Liver (tissue), 3 donors: ENCODE results near the gene BAG5.

Source experiments
- EGR1 ChIP-seq, 2 donors: IDR thresholded peaks; 2 replicates each; pipeline ENCODE4 v1.6.1; 2016 to 2018; ENCODE audit warnings: antibody characterized with exemption in 2 of 2, low read depth in 2 of 2
- FOXA1 ChIP-seq: IDR thresholded peaks from 2 replicates; pipeline ENCODE4 v1.6.1; 2016; ENCODE audit warnings: antibody characterized with exemption
- HNF4G ChIP-seq: IDR thresholded peaks from 2 replicates; pipeline ENCODE4 v1.6.1; 2016; ENCODE audit warnings: antibody characterized with exemption
- JUND ChIP-seq, 2 donors: IDR thresholded peaks; 2 replicates each; pipeline ENCODE4 v1.6.1; 2016; ENCODE audit warnings: antibody characterized with exemption in 2 of 2
- RAD21 ChIP-seq, 2 donors: IDR thresholded peaks; 2 replicates each; pipeline ENCODE4 v1.6.1; 2016; ENCODE audit warnings: antibody characterized with exemption in 2 of 2, mild to moderate bottlenecking in 2 of 2
- SP1 ChIP-seq: IDR thresholded peaks from 2 replicates; pipeline ENCODE4 v1.6.1; 2018; ENCODE audit warnings: antibody characterized with exemption, mild to moderate bottlenecking
- TAF1 ChIP-seq: conservative IDR thresholded peaks from 2 replicates; pipeline ENCODE4 v1.6.1; 2016; ENCODE audit warnings: antibody characterized with exemption, mild to moderate bottlenecking
- YY1 ChIP-seq: IDR thresholded peaks from 2 replicates; pipeline ENCODE4 v1.6.1; 2016; ENCODE audit warnings: antibody characterized with exemption, mild to moderate bottlenecking
- TF ChIP-seq, protein P1 (sequence below): IDR thresholded peaks from 2 replicates; pipeline ENCODE4 v1.6.1; 2016; ENCODE audit warnings: antibody characterized with exemption
- TF ChIP-seq, protein P2 (sequence below): fragments of 150-350 bp; IDR thresholded peaks from 2 replicates; pipeline ENCODE4 v1.5.1; 2017; ENCODE audit warnings: improper control_type of control experiment, low read depth, low read length; ENCODE audit not compliant: missing input control
- TF ChIP-seq, protein P3 (sequence below): IDR thresholded peaks from 2 replicates; pipeline ENCODE4 v1.6.1; 2016; ENCODE audit warnings: antibody characterized with exemption, mild to moderate bottlenecking
- TF ChIP-seq, protein P4 (sequence below): IDR thresholded peaks from 2 replicates; pipeline ENCODE4 v1.6.1; 2016; ENCODE audit warnings: antibody characterized with exemption
- donor health status: healthy.
- donor health status: healthy.

DNA sequence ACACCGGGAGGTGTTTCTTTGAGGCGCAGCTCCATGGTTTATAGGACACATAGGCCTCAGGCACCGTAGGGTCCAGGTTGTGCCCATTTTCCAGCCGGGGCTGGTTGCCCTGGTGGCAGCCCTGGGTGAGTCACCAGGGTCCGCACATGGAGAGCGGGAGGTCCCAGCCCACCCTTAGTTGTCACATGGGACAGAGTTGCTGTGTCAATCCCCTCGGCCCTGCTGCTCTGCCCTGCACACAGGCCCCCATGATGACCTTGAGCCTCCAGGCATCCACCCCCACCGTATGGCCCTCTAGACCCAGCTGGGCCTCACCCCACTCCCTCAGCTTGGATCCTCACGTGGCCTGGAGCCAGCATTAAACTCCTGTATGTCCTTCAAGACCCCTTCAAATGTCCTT, 25.8 kb downstream of the BAG5 start:
- TF ChIP-seq, protein P1, sequence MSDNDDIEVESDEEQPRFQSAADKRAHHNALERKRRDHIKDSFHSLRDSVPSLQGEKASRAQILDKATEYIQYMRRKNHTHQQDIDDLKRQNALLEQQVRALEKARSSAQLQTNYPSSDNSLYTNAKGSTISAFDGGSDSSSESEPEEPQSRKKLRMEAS = no peak
- TF ChIP-seq, protein P2, sequence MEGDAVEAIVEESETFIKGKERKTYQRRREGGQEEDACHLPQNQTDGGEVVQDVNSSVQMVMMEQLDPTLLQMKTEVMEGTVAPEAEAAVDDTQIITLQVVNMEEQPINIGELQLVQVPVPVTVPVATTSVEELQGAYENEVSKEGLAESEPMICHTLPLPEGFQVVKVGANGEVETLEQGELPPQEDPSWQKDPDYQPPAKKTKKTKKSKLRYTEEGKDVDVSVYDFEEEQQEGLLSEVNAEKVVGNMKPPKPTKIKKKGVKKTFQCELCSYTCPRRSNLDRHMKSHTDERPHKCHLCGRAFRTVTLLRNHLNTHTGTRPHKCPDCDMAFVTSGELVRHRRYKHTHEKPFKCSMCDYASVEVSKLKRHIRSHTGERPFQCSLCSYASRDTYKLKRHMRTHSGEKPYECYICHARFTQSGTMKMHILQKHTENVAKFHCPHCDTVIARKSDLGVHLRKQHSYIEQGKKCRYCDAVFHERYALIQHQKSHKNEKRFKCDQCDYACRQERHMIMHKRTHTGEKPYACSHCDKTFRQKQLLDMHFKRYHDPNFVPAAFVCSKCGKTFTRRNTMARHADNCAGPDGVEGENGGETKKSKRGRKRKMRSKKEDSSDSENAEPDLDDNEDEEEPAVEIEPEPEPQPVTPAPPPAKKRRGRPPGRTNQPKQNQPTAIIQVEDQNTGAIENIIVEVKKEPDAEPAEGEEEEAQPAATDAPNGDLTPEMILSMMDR = no peak
- no peak for TF ChIP-seq SP1
- no peak for TF ChIP-seq TAF1
- TF ChIP-seq HNF4G = no peak
- TF ChIP-seq, protein P3, sequence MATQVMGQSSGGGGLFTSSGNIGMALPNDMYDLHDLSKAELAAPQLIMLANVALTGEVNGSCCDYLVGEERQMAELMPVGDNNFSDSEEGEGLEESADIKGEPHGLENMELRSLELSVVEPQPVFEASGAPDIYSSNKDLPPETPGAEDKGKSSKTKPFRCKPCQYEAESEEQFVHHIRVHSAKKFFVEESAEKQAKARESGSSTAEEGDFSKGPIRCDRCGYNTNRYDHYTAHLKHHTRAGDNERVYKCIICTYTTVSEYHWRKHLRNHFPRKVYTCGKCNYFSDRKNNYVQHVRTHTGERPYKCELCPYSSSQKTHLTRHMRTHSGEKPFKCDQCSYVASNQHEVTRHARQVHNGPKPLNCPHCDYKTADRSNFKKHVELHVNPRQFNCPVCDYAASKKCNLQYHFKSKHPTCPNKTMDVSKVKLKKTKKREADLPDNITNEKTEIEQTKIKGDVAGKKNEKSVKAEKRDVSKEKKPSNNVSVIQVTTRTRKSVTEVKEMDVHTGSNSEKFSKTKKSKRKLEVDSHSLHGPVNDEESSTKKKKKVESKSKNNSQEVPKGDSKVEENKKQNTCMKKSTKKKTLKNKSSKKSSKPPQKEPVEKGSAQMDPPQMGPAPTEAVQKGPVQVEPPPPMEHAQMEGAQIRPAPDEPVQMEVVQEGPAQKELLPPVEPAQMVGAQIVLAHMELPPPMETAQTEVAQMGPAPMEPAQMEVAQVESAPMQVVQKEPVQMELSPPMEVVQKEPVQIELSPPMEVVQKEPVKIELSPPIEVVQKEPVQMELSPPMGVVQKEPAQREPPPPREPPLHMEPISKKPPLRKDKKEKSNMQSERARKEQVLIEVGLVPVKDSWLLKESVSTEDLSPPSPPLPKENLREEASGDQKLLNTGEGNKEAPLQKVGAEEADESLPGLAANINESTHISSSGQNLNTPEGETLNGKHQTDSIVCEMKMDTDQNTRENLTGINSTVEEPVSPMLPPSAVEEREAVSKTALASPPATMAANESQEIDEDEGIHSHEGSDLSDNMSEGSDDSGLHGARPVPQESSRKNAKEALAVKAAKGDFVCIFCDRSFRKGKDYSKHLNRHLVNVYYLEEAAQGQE = no peak
- no peak for TF ChIP-seq EGR1 (IDR thresholded peaks at IDR 0.05; ENCODE audit: low read depth in 2 of 2)
- TF ChIP-seq RAD21 (IDR thresholded peaks at IDR 0.05) = no peak
- TF ChIP-seq, protein P4, sequence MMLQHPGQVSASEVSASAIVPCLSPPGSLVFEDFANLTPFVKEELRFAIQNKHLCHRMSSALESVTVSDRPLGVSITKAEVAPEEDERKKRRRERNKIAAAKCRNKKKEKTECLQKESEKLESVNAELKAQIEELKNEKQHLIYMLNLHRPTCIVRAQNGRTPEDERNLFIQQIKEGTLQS = no peak
- TF ChIP-seq YY1 = no peak
- no peak for TF ChIP-seq JUND (IDR thresholded peaks at IDR 0.05)
- TF ChIP-seq FOXA1 = no peak
